ENCODE data around the gene SLAIN1. TPM values are rescaled to one million over a fixed set of nuclear protein-coding genes. Genes with fewer than 3 reads are reported as not detected.

Gene SLAIN1
- total RNA-seq, 3 donors from 2014 or later (not counting 1 experiment from before 2014, with no cell fraction given), result 14.9 to 29.0 (median 25.7) TPM

DNA sequence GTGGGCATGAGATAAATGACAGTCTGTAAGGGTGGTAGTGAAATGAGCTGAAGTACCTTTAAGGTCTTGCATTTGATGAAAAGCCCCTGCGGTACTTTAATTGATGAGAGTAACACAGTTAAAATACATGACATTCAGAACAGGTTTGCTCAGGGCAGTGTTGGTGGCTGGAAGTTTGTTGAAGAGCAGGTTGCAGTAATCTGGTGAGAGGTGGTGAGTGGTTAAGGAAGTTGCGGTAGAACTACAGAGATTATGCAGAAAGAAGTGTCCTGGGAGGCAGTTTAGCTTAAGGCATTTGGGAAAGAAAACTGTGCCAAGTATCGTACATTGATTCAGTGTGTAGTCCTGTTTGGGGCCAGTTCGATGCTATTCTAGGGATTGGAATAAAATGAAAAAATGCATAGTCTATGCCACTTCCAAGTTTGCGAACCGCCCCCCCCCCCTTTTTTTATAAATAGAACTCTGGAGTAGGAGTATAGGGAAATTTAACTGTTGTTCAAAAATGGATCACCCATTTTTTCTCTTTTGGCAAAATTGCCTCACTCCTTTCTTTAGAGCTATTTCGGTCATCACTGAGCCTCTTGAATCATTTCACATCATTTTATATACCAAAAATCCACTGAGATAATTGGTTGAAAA is 42.7 kb downstream of the SLAIN1 start:
- Mint-ChIP-seq H3K36me3 (no peaks in the 10 kb centered on the region), H3K27me3 (ENCODE audit: low read depth in 2 of 2) (no peaks in the 10 kb centered on the region), H3K27ac (no peak overlapping the region), H3K9me3 (no peaks in the 10 kb centered on the region), H3K4me1 (peaks cover 6 to 10% of the 10 kb centered on the region in 2 donors), H3K4me3 (no peak overlapping the region)
- WGBS (ENCODE audit: insufficient coverage), result 91% methylated on average over 4 of the region's 7 CpGs
- H3K27me3 ChIP-seq (ENCODE audit: control insufficient read depth, insufficient read depth, low read length), result no peaks in the 10 kb centered on the region
- TF ChIP-seq, protein P1, sequence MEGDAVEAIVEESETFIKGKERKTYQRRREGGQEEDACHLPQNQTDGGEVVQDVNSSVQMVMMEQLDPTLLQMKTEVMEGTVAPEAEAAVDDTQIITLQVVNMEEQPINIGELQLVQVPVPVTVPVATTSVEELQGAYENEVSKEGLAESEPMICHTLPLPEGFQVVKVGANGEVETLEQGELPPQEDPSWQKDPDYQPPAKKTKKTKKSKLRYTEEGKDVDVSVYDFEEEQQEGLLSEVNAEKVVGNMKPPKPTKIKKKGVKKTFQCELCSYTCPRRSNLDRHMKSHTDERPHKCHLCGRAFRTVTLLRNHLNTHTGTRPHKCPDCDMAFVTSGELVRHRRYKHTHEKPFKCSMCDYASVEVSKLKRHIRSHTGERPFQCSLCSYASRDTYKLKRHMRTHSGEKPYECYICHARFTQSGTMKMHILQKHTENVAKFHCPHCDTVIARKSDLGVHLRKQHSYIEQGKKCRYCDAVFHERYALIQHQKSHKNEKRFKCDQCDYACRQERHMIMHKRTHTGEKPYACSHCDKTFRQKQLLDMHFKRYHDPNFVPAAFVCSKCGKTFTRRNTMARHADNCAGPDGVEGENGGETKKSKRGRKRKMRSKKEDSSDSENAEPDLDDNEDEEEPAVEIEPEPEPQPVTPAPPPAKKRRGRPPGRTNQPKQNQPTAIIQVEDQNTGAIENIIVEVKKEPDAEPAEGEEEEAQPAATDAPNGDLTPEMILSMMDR (IDR thresholded peaks at IDR 0.05), result no peak
- no peaks in the 10 kb centered on the region for H3K9me3 ChIP-seq (ENCODE audit: control insufficient read depth, insufficient read depth, low read length)
- H3K4me3 ChIP-seq (ENCODE audit: low read length), result no peak overlapping the region
- no peak overlapping the region for H3K27ac ChIP-seq (ENCODE audit: low read length)
- ATAC-seq (no peak), DNase-seq (no peak)
- intact Hi-C loops (cut with micrococcal nuclease), result no loop called here
- no peaks in the 10 kb centered on the region for H3K4me1 ChIP-seq (ENCODE audit: control insufficient read depth, insufficient read depth, low read length)
- H3K36me3 ChIP-seq (ENCODE audit: control insufficient read depth, insufficient read depth, low read length), result peaks cover 7% of the 10 kb centered on the region

DNA sequence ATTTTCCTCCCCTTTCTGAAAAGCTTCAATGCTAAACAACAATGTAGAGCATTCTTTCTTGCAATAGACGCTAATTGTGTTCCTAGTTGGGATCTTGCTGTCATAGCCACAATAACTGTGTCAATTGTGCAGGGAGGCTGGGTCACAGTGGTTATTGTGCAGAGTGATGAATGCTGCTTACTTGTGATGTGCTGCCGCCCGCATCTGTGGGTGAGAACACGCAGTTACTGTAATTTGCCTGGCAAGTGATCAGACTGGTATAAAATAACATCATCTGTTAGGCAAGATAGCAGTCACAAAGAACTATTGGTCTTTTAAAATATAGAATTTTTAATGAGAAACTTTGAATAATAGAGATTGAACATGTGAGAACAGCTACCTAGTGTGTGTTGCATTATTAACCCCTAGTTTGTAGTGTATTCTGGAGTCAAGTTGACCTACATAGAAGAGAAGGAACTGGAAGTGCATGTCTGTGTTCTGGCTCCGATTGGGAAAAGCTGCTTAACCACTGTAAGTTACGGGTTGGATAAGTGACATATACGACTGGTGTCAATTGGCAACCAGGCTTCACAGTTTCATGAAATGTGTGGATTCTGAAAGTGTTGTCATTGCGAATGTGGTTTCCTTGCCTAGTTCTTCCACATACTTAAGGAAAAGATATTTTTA is 43.6 kb downstream of the SLAIN1 start:
- Mint-ChIP-seq H3K27ac (peak overlapping the region in 1 of 2 donors; percentile 18), H3K4me3 (no peak overlapping the region), H3K36me3 (no peaks in the 10 kb centered on the region), H3K9me3 (no peaks in the 10 kb centered on the region), H3K4me1 (peaks cover 6 to 10% of the 10 kb centered on the region in 2 donors), H3K27me3 (ENCODE audit: low read depth in 2 of 2) (no peaks in the 10 kb centered on the region)
- Histone ChIP-seq H3K36me3 (ENCODE audit: control insufficient read depth, insufficient read depth, low read length) (peaks cover 9% of the 10 kb centered on the region), H3K4me1 (ENCODE audit: control insufficient read depth, insufficient read depth, low read length) (no peaks in the 10 kb centered on the region), H3K4me3 (ENCODE audit: low read length) (no peak overlapping the region), H3K9me3 (ENCODE audit: control insufficient read depth, insufficient read depth, low read length) (no peaks in the 10 kb centered on the region), H3K27ac (ENCODE audit: low read length) (no peak overlapping the region), H3K27me3 (ENCODE audit: control insufficient read depth, insufficient read depth, low read length) (no peaks in the 10 kb centered on the region)
- peak in 2 of 3 donors; percentile 67 to 92 for ATAC-seq
- 67% methylated on average over 8 of the region's 8 CpGs for WGBS (ENCODE audit: insufficient coverage)
- TF ChIP-seq, protein P1 (IDR thresholded peaks at IDR 0.05), result no peak
- intact Hi-C loops (cut with micrococcal nuclease), result no loop called here
- peak in 1 of 2 donors; percentile 39 for DNase-seq

DNA sequence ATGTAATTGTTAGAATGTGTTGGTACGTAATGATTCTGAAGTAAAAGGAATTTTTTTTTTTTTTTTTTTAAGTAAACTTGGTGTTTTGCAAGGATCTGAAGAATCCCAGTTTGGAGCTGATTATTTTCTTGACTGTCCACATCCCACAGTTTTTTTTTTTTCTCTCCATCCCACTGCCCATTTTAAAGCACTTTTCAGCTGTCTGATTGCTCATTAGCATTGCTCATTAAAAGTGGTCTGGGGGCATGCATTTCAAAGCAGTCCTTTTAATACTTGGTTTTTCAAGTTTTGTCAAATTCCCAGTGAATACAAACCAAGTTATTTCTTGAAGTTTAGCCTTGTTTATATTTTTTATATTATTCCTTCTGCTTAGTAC is 44.1 kb downstream of the SLAIN1 start:
- Mint-ChIP-seq H3K4me3 (no peak overlapping the region), H3K4me1 (peaks cover 6 to 10% of the 10 kb centered on the region in 2 donors), H3K36me3 (no peaks in the 10 kb centered on the region), H3K27ac (no peak overlapping the region), H3K27me3 (ENCODE audit: low read depth in 2 of 2) (no peaks in the 10 kb centered on the region), H3K9me3 (no peaks in the 10 kb centered on the region)
- Histone ChIP-seq H3K27ac (ENCODE audit: low read length) (no peak overlapping the region), H3K4me1 (ENCODE audit: control insufficient read depth, insufficient read depth, low read length) (no peaks in the 10 kb centered on the region), H3K36me3 (ENCODE audit: control insufficient read depth, insufficient read depth, low read length) (peaks cover 9% of the 10 kb centered on the region), H3K4me3 (ENCODE audit: low read length) (no peak overlapping the region), H3K27me3 (ENCODE audit: control insufficient read depth, insufficient read depth, low read length) (no peaks in the 10 kb centered on the region), H3K9me3 (ENCODE audit: control insufficient read depth, insufficient read depth, low read length) (no peaks in the 10 kb centered on the region)
- intact Hi-C loops (cut with micrococcal nuclease), result no loop called here
- no CpG with 5 or more reads among the region's 1 CpG for WGBS (ENCODE audit: insufficient coverage)
- TF ChIP-seq, protein P1 (IDR thresholded peaks at IDR 0.05), result no peak
- DNase-seq (no peak), ATAC-seq (no peak)

Data from natural killer cell (primary cell).